Esophagus squamous epithelium (tissue), 4 donors: Measurements from ENCODE around the gene JPH4.

Experiments
- POLR2A ChIP-seq, 4 donors: fragments of 450-650 bp; IDR thresholded peaks; one replicate each; pipeline ENCODE4 v1.6.1; 2017; ENCODE audit warnings: antibody characterized with exemption in 4 of 4, mild to moderate bottlenecking in 4 of 4, moderate library complexity in 3 of 4
- TF ChIP-seq, protein P1 (sequence below), 6 experiments: fragments of 450-650 bp in 4 of 6; fragments of 200-600 bp in 2 of 6; sonication (generic) in 2 of 6; IDR thresholded peaks; one replicate each; pipeline ENCODE4 v1.5.1; 2016 to 2019; ENCODE audit warnings: antibody characterized with exemption in 6 of 6, mild to moderate bottlenecking in 4 of 6, moderate library complexity in 4 of 6

DNA sequence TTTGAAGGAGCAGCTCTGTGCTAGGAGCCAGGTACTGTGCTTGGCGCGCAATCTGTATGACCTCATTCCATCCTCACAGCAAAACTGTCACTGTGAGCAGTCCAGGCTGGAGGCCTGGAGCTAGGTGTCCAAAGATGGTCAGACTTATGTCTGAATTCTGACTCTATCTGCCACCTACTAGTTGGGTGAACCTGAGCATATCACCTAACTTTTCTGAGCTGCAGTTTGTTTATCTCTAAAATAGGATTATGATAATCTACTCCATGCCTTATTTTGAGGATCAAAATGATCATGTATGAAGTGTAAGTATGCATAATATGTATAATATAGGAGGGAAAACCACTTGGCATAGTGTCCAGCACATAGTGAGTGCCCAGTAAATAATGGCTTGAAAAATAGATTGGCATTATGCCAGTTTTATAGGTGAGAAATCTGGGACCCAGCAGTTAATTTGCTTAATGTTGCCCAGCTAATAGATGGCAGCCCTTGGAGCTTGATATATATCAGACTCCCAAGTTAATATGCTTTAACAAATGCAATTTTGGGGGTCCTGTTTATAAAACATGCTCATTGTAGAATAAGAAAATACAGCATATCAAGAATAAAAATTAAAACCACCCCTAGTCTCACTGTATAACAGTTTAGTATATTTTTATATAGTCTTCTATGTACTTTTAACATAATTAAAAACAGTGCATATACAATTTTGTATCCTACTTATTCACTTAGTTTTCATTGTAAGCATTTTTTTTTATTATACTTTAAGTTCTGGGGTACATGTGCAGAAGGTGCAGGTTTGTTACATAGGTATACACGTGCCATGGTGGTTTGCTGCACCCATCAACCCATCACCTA, 4.5 kb upstream of the JPH4 start:
- TF ChIP-seq, protein P1, sequence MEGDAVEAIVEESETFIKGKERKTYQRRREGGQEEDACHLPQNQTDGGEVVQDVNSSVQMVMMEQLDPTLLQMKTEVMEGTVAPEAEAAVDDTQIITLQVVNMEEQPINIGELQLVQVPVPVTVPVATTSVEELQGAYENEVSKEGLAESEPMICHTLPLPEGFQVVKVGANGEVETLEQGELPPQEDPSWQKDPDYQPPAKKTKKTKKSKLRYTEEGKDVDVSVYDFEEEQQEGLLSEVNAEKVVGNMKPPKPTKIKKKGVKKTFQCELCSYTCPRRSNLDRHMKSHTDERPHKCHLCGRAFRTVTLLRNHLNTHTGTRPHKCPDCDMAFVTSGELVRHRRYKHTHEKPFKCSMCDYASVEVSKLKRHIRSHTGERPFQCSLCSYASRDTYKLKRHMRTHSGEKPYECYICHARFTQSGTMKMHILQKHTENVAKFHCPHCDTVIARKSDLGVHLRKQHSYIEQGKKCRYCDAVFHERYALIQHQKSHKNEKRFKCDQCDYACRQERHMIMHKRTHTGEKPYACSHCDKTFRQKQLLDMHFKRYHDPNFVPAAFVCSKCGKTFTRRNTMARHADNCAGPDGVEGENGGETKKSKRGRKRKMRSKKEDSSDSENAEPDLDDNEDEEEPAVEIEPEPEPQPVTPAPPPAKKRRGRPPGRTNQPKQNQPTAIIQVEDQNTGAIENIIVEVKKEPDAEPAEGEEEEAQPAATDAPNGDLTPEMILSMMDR (IDR thresholded peaks at IDR 0.05), result no peak
- no peak for TF ChIP-seq POLR2A (IDR thresholded peaks at IDR 0.05)
